Measurements from ENCODE around the gene KIF6.

- TF ChIP-seq CTCF (tag by site-specific recombination; IDR thresholded peaks at IDR 0.05) (no peak), ZNF580 (tag by site-specific recombination; IDR thresholded peaks at IDR 0.05) (no peak), ZNF354C (tag by site-specific recombination; IDR thresholded peaks at IDR 0.05; ENCODE audit: borderline replicate concordance, low read depth) (no peak), SP7 (tag by site-specific recombination; IDR thresholded peaks at IDR 0.05) (no peak), ZNF768 (tag by site-specific recombination; IDR thresholded peaks at IDR 0.05) (no peak), PRDM2 (tag by site-specific recombination; IDR thresholded peaks at IDR 0.05; ENCODE audit: borderline replicate concordance) (no peak), ZIC2 (tag by site-specific recombination; IDR thresholded peaks at IDR 0.05) (no peak), ZNF394 (tag by site-specific recombination; IDR thresholded peaks at IDR 0.05; ENCODE audit: borderline replicate concordance) (no peak), ZNF645 (tag by site-specific recombination; IDR thresholded peaks at IDR 0.05) (no peak), REST (tag by site-specific recombination; IDR thresholded peaks at IDR 0.05) (no peak), SALL2 (tag by site-specific recombination; IDR thresholded peaks at IDR 0.05; ENCODE audit: borderline replicate concordance) (no peak), ZNF76 (tag by site-specific recombination; IDR thresholded peaks at IDR 0.05; ENCODE audit: borderline replicate concordance, low read depth) (no peak), ZNF24 (tag by site-specific recombination; IDR thresholded peaks at IDR 0.05) (no peak), ZNF426 (tag by site-specific recombination; IDR thresholded peaks at IDR 0.05) (no peak)
Measured at GRCh38 chr6:39353698-39354315, 371.4 kb downstream of the KIF6 start.
